ENCODE results near the gene RC3H2. TPM values are rescaled to one million over a fixed set of nuclear protein-coding genes. Genes with fewer than 3 reads are reported as not detected.

Gene RC3H2, protein sequence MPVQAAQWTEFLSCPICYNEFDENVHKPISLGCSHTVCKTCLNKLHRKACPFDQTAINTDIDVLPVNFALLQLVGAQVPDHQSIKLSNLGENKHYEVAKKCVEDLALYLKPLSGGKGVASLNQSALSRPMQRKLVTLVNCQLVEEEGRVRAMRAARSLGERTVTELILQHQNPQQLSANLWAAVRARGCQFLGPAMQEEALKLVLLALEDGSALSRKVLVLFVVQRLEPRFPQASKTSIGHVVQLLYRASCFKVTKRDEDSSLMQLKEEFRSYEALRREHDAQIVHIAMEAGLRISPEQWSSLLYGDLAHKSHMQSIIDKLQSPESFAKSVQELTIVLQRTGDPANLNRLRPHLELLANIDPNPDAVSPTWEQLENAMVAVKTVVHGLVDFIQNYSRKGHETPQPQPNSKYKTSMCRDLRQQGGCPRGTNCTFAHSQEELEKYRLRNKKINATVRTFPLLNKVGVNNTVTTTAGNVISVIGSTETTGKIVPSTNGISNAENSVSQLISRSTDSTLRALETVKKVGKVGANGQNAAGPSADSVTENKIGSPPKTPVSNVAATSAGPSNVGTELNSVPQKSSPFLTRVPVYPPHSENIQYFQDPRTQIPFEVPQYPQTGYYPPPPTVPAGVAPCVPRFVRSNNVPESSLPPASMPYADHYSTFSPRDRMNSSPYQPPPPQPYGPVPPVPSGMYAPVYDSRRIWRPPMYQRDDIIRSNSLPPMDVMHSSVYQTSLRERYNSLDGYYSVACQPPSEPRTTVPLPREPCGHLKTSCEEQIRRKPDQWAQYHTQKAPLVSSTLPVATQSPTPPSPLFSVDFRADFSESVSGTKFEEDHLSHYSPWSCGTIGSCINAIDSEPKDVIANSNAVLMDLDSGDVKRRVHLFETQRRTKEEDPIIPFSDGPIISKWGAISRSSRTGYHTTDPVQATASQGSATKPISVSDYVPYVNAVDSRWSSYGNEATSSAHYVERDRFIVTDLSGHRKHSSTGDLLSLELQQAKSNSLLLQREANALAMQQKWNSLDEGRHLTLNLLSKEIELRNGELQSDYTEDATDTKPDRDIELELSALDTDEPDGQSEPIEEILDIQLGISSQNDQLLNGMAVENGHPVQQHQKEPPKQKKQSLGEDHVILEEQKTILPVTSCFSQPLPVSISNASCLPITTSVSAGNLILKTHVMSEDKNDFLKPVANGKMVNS
- total RNA-seq = 10 to 100 TPM; 27.9 to 48.7 (median 41.7) TPM

DNA sequence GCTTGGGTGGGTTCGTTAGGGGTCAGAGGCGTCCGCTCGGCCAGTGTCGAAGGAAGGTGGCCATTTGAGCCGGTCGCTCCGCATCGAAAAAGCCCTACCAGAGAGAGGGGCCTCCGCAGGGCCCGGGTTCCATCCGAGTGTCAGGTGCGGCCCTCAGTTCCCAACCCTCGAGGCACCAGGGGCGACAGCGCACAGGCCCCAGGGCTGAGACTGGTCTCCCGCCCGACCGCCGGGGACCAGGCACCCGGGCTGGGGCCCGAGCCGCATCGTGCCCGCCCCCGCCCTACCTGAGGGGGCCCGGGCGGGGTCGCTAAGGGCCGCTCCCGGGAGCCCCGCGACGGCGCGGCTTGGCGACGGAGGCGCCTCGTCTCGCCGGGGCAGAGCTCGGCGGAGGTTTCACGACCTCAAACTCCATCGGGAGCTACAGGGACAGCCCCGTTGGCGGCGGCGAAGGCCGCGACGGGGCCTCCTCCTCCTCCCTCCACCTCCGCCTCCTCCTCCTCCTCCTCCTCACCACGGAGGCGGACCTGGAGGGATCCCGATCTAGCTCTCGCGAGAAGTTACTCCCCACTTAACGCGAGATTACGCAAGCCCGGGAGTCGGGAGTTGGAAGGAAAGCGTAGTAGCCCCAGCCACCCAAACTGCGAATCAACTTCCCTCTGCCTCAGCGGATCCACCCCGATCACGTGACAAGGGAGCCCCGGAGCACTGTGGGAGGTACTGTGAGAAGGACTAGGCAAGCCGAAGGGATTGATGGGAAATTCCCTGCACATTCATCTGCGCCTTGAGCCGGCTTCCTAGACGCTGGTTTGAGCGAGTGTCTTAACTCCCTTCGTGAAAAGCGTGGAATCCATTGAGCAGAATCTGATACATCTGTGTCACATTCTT is at the start of gene RC3H2:
Gene RC3H2 (minus strand): TSS at position 537 of the 888 bp plus-strand sequence. CDS start 7,850 bp downstream, outside the sequence.
- Histone ChIP-seq H3K9me3 (no peaks in the 10 kb centered on the region), H3K4me1 (peaks cover 0 to 19% (median 7%) of the 10 kb centered on the region in 4 donors), H3K27me3 (no peaks in the 10 kb centered on the region), H3K4me3 (peak within 1 kb of the TSS; percentile 66 to 96 (median 89)), H3K36me3 (peaks cover 0 to 6% (median 0%) of the 10 kb centered on the region in 3 donors), H3K27ac (peak within 1 kb of the TSS; percentile 91 to 96 (median 94))
- peak; percentile 95 to 99 (median 95) for DNase-seq
- TF ChIP-seq POLR2A (IDR thresholded peaks at IDR 0.05) = peak; percentile 91 to 94
- TF ChIP-seq, protein P1, sequence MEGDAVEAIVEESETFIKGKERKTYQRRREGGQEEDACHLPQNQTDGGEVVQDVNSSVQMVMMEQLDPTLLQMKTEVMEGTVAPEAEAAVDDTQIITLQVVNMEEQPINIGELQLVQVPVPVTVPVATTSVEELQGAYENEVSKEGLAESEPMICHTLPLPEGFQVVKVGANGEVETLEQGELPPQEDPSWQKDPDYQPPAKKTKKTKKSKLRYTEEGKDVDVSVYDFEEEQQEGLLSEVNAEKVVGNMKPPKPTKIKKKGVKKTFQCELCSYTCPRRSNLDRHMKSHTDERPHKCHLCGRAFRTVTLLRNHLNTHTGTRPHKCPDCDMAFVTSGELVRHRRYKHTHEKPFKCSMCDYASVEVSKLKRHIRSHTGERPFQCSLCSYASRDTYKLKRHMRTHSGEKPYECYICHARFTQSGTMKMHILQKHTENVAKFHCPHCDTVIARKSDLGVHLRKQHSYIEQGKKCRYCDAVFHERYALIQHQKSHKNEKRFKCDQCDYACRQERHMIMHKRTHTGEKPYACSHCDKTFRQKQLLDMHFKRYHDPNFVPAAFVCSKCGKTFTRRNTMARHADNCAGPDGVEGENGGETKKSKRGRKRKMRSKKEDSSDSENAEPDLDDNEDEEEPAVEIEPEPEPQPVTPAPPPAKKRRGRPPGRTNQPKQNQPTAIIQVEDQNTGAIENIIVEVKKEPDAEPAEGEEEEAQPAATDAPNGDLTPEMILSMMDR (IDR thresholded peaks at IDR 0.05) = no peak

DNA sequence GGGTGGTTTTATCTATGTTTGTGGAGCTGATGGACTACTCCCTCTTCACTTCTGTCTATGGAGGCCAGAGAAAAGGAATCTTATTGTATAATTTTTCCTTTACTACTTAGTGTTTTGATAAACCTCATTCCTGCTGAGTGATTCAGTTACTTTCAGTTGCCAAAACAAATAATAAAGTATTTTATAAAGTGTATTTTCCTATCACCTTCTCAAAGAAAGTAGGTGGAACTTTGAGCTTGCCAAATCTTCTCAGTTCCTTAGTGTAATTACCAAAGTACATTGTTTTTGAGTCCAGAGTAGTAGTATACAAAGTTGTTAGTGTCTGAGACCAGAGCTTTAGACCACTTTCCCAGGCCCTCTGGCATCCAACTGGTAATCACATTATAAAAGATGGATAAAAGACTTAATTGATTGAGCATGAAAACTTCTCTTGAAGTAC is 49.1 kb upstream of the RC3H2 start:
- Histone ChIP-seq H3K27ac (no peak overlapping the region), H3K4me1 (peaks cover 0 to 5% (median 0%) of the 10 kb centered on the region in 4 donors), H3K9me3 (no peaks in the 10 kb centered on the region), H3K27me3 (no peaks in the 10 kb centered on the region), H3K4me3 (no peak overlapping the region), H3K36me3 (peaks cover 0 to 4% (median 0%) of the 10 kb centered on the region in 3 donors)
- DNase-seq = no peak
- TF ChIP-seq, protein P1 (IDR thresholded peaks at IDR 0.05) = no peak
- no peak for TF ChIP-seq POLR2A (IDR thresholded peaks at IDR 0.05)

DNA sequence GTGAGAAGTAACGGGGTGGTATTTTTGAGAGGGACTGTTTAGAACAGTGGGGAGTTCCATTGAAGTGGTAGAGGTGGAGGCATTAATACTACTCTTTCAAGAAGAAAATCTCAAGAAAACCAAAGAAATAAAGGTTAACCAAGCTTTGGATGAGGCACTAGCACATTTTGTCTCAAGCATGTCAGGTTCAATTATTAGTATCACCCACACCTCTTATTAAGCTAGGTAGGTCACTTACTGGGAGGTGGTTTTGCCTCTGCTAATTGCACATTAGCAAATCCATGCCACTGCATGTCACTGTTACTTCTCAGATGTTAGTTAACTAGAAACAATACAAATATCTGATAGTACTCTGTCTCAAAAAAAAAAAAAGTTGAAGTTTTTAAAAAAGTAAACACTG is 45.9 kb upstream of the RC3H2 start:
- H3K9me3 ChIP-seq = no peaks in the 10 kb centered on the region
- DNase-seq = no peak
- H3K27ac ChIP-seq = no peak overlapping the region
- no peak overlapping the region for H3K4me3 ChIP-seq
- TF ChIP-seq POLR2A (IDR thresholded peaks at IDR 0.05) = no peak
- TF ChIP-seq, protein P1 (IDR thresholded peaks at IDR 0.05) = no peak
- H3K27me3 ChIP-seq = no peaks in the 10 kb centered on the region
- H3K36me3 ChIP-seq = no peaks in the 10 kb centered on the region
- H3K4me1 ChIP-seq = peaks cover 0 to 24% (median 0%) of the 10 kb centered on the region in 4 donors

DNA sequence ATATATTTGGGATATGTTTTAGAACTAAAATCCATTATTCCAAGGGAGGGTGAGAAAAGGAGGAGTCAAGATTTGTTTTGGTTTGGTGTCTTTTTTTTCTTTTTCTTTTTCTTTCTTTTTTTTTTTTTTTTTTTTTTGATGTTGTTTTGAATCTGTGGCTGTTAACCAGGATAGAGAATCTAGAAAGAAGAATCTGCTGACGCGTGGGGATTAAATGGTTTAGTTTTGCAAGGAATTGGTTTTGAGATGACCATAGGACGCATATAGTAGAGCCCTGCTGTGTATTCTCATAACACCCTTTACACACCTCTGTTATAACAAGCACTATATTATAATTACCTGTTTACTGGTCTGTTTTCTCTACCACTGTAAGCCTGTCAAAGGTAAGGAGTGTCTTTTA is 45.1 kb upstream of the RC3H2 start:
- TF ChIP-seq POLR2A (IDR thresholded peaks at IDR 0.05) = no peak
- TF ChIP-seq, protein P1 (IDR thresholded peaks at IDR 0.05) = no peak
- Histone ChIP-seq H3K27me3 (no peaks in the 10 kb centered on the region), H3K4me1 (peaks cover 0 to 31% (median 0%) of the 10 kb centered on the region in 4 donors), H3K9me3 (no peaks in the 10 kb centered on the region), H3K4me3 (no peak overlapping the region), H3K36me3 (no peaks in the 10 kb centered on the region), H3K27ac (no peak overlapping the region)
- DNase-seq = no peak

All from Peyer's patch (tissue), 4 donors.